ENCODE measurements around the gene SMARCAD1.

DNA sequence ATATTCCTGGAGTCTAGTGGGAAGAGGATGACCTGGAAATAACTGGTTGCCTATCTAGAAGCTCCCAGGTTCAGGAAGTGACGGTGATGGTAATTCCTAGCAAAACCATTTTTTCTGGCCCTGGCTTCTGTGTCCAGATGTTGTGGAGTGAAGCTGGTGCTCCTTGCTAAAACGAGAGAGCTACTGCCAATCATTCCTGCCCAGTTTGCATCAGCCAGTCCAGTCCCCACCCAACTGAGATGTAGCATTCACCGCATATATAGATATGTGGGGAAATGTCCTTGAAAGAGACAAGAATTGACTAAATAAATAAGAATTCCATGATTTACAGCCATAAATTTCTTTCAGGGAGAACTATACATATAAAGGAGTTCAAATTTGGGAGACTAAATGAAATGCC is 128.6 kb downstream of the SMARCAD1 start:
- TF ChIP-seq POLR2A (IDR thresholded peaks at IDR 0.05) = no peak
- TF ChIP-seq, protein P1, sequence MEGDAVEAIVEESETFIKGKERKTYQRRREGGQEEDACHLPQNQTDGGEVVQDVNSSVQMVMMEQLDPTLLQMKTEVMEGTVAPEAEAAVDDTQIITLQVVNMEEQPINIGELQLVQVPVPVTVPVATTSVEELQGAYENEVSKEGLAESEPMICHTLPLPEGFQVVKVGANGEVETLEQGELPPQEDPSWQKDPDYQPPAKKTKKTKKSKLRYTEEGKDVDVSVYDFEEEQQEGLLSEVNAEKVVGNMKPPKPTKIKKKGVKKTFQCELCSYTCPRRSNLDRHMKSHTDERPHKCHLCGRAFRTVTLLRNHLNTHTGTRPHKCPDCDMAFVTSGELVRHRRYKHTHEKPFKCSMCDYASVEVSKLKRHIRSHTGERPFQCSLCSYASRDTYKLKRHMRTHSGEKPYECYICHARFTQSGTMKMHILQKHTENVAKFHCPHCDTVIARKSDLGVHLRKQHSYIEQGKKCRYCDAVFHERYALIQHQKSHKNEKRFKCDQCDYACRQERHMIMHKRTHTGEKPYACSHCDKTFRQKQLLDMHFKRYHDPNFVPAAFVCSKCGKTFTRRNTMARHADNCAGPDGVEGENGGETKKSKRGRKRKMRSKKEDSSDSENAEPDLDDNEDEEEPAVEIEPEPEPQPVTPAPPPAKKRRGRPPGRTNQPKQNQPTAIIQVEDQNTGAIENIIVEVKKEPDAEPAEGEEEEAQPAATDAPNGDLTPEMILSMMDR (IDR thresholded peaks at IDR 0.05) = no peak
